UCSD-AML1 (cell line): ENCODE results near the gene CHCHD3.

Experiments used
- DNase-seq: peaks from one replicate; lab custom pipeline; 2025; ENCODE audit not compliant: unreplicated experiment; lab: John Stamatoyannopoulos, UW

The CHCHD3 gene

DNA sequence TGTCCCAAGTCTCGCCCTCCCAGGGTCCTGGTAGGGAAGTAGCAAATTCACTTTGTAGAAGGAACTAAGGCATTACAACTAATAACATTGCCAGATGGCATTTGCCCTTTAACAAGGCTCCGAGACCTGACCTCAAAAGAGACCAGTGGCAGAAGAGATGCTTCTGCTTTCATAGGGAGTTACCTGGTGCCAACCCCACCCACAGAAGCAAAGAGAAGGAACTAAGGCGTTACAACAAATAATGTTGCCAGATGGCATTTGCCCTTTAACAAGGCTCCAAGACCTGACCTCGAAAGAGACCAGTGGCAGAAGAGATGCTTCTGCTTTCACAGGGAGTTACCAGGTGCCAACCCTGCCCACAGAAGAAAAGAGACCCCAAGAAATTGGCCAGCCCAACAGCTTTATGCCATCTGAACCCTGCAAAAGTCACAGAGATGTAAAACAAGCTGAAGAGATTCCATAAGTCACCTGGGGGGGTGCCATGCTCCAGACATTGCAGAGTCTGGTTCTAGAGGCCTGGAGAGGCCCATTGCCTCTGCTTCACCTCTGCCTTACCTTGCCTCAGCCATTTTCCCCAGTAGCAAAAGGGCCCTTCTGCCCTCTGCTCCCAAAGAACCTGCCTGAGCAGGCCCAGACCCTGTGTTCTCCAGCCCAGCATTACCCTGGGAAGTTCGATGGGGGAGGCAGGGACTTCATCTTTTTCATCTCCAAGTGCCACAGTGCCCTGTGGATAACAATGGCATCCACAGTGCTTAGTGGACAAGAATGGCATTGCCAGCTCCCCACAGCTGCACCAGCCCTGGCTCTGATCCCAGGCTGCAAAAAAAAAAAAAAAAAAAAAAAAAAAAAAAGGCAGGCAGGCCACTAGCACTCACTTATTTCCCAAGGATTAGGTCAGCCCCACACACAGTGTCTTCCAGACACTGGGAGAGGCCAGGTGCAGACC lies 326.1 kb downstream of the CHCHD3 start:
- no peak for DNase-seq

DNA sequence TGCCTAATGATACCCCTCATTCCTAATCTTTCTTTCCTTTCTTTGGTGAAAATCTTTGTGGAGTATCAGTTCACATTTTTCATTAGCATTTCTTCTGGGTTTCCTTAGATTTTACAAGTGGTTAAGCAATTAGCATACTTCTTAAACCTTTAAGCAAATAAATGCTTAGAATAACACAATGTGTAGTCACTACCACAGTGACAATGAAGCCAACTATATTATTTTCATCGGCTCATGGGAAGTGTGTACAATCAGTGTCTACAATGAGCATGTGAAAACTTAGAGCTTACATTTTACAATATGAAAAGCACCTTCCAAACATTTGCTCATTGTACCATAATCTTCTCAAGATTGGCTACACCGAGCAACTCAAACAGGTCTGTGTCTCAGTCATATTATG lies 329.5 kb downstream of the CHCHD3 start:
- no peak for DNase-seq

DNA sequence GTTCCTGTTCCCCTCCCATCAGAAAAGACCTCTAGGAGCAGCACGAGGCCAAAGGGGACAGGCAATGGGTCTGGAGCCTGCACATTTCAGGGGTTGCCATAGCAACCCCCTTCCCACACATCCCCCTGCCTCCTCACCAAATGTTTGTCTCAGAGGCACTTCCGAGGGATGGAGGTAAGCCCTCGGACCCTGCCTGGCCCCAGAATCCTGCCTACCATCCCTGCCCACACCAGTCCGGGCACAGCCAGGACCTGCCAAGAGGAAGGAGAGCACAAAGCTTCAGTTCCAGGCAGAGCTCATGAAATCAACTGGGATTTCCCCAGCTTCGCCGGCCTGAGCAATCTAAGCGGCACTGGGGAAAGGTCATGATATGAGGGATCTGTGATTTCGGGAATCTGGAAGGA lies 330.6 kb downstream of the CHCHD3 start:
- DNase-seq, result no peak

DNA sequence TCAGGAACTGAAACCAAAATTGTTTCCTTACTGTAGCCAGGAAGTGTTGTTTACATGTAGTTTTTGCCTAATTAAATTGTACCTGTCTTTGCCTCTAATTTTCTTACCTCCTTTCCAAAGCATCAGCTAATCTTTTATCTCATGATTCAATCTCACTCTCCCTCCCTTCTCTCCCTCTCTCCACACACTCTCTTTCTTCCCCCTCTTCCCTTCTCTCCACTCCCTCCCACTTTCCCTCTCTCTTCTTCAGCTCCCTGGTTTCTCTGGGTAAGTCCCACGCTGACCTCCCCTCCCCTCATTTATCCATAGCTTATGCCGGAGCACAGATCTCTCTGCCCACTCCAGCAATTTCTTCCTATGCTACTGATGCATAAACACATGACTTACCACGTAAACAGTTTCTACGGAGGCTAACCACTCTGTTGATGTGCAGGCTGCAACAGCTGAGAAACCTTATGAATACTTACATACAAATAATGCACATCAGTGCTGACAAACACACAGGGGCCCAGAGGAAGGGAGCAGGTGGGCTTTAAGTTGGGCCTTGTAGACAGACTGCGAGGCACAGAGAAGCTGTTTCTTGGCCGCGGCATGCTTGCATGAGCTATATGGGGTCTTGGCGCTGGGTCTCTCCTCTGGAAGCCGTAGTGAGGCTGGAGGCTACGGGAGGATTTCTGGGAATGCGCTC lies 331.2 kb downstream of the CHCHD3 start:
- no peak for DNase-seq

DNA sequence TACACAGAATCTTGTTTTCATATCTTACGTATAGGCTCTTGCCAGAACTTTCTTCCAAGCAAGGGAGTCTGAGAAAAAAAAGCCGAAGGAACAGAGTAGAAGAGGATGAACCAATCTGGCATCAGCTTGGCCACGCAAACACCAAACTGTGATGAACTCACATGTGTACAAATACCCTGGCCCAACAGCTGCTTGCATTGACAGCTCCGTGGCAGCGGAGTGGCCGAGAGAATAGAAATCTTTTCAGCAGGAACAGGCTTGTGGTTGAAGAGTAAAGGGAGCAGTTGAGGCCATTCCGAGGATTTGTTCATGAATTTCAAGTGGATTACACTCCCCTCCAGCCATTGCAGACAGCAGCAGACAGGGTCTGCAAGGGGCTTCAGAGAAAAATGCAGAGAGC lies 331.8 kb downstream of the CHCHD3 start:
- no peak for DNase-seq

DNA sequence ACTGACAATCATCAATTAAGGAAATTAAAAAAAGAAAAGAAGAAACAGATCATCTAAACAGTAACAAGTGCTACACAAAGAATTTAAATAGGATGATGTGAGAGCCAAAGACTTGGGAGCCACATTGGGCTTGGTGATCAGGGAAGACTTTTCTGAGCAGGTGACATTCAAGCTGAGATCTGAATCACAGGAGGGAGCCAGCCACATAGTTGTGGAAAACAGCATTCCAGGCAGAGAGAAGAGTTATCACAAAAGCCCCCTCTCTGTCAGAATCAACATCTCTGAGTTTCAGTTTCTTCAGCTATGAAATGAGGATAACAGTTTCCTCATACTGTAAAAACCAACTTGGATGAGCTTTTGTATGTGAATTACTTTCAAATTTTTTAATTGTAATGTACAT lies 336.4 kb downstream of the CHCHD3 start:
- DNase-seq, result no peak

DNA sequence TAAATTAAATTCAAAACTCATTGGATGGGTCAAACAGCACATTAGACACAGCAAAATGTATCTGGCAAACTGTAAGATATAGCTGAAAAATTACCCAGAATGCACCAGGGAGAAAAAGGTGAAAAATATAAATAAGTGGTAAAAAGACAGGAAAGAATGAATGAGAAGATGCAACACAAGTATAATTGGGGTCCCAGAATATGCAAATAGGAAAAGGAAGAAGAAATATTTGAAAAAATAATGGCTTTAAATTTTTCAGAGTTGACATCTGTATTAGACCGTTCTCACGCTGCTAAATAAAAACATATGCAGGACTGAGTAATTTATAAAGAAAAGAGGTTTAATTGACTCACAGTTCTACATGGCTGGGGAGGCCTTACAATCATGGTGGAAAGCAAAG lies 337.9 kb downstream of the CHCHD3 start:
- DNase-seq, result no peak

DNA sequence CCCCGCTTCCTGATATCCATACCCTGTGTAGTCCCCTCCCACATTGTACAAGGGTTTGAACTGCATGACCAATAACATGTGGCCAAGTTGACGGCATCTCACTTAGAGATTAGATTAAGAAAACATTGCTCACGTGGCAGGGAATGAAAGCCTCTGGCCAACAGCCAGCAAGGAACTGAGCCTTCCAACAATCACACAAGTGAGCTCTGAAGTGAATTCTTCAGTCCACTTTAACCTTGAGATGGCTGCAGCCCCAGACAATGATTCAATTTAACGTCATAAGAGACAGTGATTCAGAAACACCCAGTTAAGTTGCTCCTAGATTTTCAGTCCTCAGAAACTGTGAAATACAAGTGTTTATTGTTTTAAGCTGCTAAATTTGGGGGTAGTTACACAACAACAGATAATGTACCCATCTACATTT lies 339.7 kb downstream of the CHCHD3 start:
- no peak for DNase-seq

DNA sequence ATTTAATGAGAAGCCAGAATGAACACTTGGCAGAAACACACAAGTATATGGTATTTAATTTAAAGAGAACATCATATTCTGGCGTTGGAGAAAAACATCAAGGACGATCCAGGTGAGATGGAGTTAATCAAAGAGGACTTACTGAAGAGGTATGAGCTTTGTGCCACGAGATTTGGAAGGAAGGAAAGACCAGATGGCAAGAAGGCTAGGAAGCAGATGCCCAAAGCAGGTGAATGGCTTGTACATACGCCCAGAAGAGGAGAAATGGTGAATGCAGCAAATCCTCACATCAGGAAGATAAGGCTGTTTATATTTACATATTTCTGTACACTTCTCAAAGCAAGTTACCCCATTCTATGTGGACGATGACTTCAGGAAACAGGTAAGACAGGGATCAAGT lies 341.7 kb downstream of the CHCHD3 start:
- DNase-seq, result no peak

DNA sequence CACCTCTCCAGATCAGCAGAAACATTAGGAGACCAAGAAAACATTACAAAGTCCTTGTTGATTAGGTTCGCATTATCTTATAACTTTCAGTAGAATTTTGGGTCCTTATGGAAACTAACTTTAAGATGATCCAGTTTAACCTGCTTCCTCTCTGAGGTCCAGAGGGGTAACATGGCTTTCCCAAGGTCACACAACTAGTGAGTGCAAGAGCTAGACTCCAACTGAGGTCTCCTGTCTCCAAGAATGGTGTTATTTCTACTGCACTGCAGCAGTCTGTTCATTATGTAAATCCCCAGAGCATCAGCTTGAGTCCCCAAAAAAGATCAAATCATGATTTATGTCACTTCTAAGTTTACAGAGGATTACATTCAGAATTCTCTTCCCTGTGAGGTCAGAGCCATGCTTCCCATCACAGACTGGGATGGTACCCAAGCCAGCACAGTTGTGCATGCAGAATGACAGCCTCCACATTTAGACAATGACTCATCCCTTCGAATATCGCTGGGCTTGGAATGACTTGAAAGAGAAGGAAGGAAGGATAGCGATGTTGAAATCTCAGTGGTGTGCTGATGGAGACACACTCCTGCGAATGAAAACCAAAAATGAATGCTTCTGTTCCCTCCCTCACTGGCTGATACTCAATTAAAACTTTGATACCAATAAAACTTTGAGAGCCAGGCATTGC lies 342.5 kb downstream of the CHCHD3 start:
- no peak for DNase-seq

DNA sequence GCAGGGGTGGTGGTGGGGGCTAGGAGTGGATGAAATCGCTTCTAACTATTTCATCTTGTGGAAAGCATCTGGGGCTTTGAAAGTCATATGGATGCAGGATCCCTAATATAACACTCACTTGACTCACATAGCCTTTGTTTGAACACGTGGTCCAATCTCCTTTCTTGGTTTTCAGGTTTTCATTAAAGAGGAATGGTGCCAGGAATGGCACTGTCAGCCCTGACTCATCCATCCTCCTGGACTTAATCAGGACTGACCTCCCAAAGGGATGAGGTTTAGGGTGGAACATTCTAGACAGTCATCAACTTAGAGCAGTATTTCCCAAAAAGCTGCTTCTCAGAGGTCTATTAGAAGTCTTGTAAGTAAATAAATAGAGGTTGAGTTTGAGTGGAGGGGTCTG lies 343.6 kb downstream of the CHCHD3 start:
- DNase-seq, result no peak

DNA sequence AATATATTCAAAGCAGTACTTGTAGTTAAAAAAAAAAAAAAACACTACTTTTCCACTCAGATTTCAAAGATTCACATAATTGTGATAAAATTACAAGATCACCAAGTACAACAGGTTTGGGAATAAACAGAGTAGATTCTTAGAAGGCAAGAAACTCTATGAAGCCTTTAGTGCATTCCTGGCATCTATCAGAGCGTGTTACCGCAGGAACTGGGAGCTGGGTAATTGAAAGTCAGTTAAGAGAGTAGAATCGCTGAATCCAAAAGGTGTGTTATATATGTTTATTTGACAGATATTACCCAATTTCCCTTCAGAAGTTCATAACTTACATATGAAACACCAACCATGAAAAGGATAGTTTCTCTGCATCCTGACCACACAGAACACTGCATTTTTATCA lies 346.4 kb downstream of the CHCHD3 start:
- DNase-seq, result no peak
